MG63 (cell line): Measurements from ENCODE around the gene CEACAM5. TPM values are rescaled to one million over a fixed set of nuclear protein-coding genes. Genes with fewer than 3 reads are reported as not detected.

ENCODE experiments used
- DNase-seq: peaks from one replicate; pipeline ENCODE4 v3.0.0-alpha.2; 2020
- H3K27me3 ChIP-seq: fragments of 250-450 bp; sonication (Bioruptor Pico); 2 replicates; pipeline ENCODE4 v1.5.1; 2020; ENCODE audit warnings: mild to moderate bottlenecking, moderate library complexity
- H3K36me3 ChIP-seq: fragments of 250-450 bp; sonication (Bioruptor Pico); 2 replicates; pipeline ENCODE4 v1.5.1; 2020; ENCODE audit warnings: mild to moderate bottlenecking, moderate library complexity
- H3K4me3 ChIP-seq: fragments of 250-450 bp; sonication (Bioruptor Pico); 2 replicates; pipeline ENCODE4 v1.5.1; 2020; ENCODE audit warnings: mild to moderate bottlenecking, moderate library complexity
- H3K9me3 ChIP-seq: fragments of 250-450 bp; sonication (Bioruptor Pico); 2 replicates; pipeline ENCODE4 v1.5.1; 2020; ENCODE audit warnings: mild to moderate bottlenecking, moderate library complexity
- total RNA-seq: library from RNA; depleted of rRNA; stranded (reverse); fragments of >200 nt; shearing (Covaris generic); gene quantifications from 2 replicates; pipeline ENCODE4 v1.2.3, GENCODE V29; 2014; ENCODE audit warnings: low replicate concordance; rRNA removed

Gene CEACAM5
- not detected in 2 replicates for total RNA-seq

DNA sequence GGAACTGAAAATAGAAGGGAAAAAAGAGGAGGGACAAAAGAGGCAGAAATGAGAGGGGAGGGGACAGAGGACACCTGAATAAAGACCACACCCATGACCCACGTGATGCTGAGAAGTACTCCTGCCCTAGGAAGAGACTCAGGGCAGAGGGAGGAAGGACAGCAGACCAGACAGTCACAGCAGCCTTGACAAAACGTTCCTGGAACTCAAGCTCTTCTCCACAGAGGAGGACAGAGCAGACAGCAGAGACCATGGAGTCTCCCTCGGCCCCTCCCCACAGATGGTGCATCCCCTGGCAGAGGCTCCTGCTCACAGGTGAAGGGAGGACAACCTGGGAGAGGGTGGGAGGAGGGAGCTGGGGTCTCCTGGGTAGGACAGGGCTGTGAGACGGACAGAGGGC is at the start of gene CEACAM5:
Gene CEACAM5, plus strand, starts transcription at position 146 of the 400 bp plus-strand sequence. Its CDS starts 106 bp downstream, at position 252.
- Histone ChIP-seq H3K27me3 (peaks cover 33% of the 10 kb centered on the region), H3K4me3 (no peak within 1 kb of the TSS), H3K36me3 (no peaks in the 10 kb centered on the region), H3K9me3 (no peaks in the 10 kb centered on the region)
- no peak for DNase-seq

DNA sequence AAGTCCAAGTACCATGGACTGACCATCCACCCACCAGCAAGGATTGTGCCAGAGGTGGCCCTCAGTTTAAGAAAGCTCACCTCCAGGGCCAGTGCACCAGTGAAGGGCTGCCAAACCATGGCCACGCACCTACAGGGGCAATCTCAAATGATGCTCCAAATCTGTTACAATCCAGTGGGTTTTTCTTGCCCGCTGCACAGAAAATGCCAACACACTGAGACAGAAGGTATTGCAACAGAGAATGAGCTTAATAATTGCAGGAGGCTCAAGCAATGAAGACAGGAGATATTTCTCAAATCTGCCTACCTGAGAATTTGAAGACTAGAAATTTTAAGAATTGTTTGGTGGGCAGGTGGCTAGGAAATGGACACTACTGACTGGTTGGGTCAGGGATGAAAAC is 42.4 kb upstream of the CEACAM5 start:
- DNase-seq = no peak
- H3K9me3 ChIP-seq = peaks cover 22% of the 10 kb centered on the region
- no peaks in the 10 kb centered on the region for H3K27me3 ChIP-seq
- no peak overlapping the region for H3K4me3 ChIP-seq
- no peaks in the 10 kb centered on the region for H3K36me3 ChIP-seq

DNA sequence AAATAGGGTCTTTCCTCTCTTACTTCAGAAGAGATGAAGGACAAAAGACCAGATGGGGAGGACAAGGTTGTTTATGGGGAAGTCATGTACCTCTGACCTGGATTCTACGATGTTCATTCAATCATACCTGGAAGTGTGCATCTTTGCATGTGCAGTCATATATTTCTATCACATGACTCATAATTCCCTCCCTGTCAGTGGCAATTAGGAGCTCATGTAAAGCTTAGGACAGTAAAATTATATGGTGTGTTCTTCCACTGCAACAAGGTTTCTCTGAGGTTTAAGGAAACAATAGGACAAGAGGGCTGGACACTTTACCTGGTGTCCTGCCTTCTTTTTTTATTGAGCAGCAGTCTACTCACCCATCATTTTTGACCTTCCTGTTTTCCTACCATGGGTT is 40.1 kb upstream of the CEACAM5 start:
- no peak overlapping the region for H3K4me3 ChIP-seq
- DNase-seq = no peak
- peaks cover 9% of the 10 kb centered on the region for H3K27me3 ChIP-seq
- H3K36me3 ChIP-seq = no peaks in the 10 kb centered on the region
- peaks cover 20% of the 10 kb centered on the region for H3K9me3 ChIP-seq

DNA sequence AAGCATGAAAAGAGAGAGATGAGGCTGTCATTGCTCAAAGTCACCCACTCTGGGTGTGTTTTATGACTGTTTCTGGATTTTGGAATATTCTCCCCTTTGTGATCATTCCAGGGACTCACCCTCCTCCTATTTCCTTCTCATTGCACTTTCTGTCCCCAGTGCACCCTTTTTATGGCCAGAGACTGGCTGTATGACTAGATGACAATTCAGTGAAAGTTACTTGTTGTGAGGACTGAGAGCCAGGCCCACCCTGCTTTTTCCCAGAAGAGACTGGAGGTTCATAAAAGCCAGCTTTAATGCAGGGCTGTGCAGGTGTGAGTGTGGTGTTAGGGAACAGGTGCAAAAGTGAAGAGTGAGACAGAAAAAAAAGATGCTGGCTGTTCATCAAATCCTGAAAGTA is 37.7 kb upstream of the CEACAM5 start:
- DNase-seq = no peak
- no peaks in the 10 kb centered on the region for H3K36me3 ChIP-seq
- peaks cover 9% of the 10 kb centered on the region for H3K27me3 ChIP-seq
- H3K9me3 ChIP-seq = peaks cover 10% of the 10 kb centered on the region
- no peak overlapping the region for H3K4me3 ChIP-seq

DNA sequence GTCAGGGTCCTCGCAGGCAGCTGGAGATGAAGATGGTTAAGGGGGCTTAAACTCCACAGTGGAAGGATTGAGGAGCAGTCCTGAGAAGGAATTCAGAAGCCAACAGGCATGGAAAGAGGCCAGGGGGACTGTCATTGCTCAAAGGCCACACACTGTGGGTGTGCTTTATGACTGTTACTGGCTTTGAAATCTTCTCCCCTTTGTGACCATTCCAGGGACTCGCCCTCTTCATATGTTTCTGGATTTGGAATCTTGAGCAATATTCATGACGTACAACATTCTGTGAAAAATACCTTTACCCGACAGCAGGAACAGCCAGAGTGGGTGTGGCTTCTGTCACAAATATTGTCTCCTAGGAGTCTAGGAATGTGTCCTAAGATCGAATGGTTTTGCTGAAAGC is 36.9 kb upstream of the CEACAM5 start:
- Histone ChIP-seq H3K36me3 (no peaks in the 10 kb centered on the region), H3K27me3 (peaks cover 9% of the 10 kb centered on the region), H3K4me3 (no peak overlapping the region), H3K9me3 (peaks cover 5% of the 10 kb centered on the region)
- DNase-seq = no peak

DNA sequence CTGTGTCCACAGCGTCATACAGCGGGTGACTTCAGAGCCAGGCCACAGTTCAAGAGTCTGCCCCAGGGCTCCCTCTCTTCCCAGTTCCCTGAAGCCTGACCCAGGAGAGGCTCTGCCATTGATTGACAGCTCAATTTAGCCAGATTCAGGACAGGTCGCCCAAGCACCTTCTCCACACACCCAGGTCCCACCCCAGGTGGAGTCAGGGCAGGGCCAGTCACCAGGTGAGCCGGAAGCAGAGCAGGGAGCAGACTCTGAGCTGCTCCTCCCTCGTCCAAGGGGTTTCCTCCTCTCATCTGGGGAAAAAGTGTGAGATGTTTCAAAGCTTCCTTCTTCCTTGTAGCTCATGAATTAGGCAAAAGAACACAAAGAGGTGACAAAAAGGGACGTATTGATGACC is 26.0 kb upstream of the CEACAM5 start:
- Histone ChIP-seq H3K36me3 (no peaks in the 10 kb centered on the region), H3K27me3 (peaks cover 42% of the 10 kb centered on the region), H3K9me3 (no peaks in the 10 kb centered on the region), H3K4me3 (no peak overlapping the region)
- no peak for DNase-seq

DNA sequence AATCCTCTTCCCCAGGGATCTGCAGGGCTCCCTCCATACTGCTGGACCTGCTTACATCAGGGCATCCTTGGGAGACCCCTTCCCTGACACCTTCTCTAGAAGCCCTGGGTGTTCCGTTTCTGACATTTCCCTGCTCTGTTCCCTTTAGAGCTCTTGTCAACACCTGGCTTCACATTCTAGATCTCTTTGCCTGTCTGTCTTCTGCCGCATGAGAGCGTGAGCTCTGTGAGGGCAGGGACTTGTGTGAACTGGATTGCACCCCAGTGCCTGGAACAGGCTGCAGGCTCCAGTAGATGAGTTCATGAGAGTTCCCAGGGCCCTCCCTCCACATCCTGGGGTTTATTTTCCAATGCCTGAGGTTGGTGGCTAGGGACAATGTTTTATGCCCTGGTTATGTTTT is 21.0 kb upstream of the CEACAM5 start:
- no peak overlapping the region for H3K4me3 ChIP-seq
- 0 out of 2 replicates have a peak, but pooled peaks cover 4% of the 10 kb centered on the region for H3K9me3 ChIP-seq
- no peak for DNase-seq
- H3K36me3 ChIP-seq = no peaks in the 10 kb centered on the region
- H3K27me3 ChIP-seq = peaks cover 20% of the 10 kb centered on the region

DNA sequence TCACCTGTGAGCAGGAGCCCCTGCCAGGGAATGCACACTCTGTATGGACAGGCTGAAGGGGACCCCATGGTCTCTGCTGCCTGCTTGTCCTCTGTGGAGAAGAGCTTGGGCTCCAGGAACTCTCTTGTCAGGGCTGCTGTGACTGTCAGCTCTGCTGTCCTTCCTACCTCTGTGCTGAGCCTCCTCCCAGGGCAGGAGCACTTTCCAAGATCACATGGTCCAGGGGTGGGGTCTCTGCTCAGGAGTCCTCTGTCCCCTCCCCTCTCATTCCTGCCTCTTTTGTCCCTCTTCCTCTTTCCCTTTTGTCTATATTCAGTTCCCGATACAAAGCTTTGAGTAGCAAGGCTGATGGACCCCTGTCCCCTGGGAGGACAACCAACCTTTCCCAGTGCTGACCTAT is 20.3 kb upstream of the CEACAM5 start, which contains the start of gene CEACAM7:
Gene CEACAM7, minus strand, starts transcription at position 173 of the 400 bp plus-strand sequence. Its CDS starts 105 bp downstream, at position 68.
- Histone ChIP-seq H3K9me3 (0 out of 2 replicates have a peak, but pooled peaks cover 4% of the 10 kb centered on the region), H3K36me3 (no peaks in the 10 kb centered on the region), H3K27me3 (peaks cover 13% of the 10 kb centered on the region), H3K4me3 (no peak within 1 kb of the TSS)
- DNase-seq = no peak

DNA sequence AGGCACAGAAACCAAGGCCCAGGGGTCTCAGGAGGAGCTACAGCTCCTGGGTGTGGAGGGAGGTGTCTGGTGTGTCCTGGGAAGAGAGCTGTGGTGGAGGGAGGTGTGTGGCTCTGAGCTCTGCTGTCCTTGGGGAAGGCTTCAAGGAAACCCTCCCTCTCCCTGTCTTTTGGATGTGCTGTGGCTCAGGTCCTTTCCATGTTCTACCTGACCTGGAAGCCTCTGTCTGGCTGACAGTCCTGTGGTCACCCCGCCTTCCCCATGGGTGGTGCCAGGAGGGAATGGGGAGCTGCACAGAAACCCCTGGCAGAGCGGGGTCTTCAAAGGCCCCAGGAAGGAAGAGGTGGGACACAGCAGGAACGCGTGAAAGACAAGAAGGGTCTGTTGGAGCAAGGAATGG is 19.7 kb upstream of the CEACAM5 start:
- peaks cover 10% of the 10 kb centered on the region for H3K27me3 ChIP-seq
- no peaks in the 10 kb centered on the region for H3K36me3 ChIP-seq
- 0 out of 2 replicates have a peak, but pooled peaks cover 4% of the 10 kb centered on the region for H3K9me3 ChIP-seq
- no peak overlapping the region for H3K4me3 ChIP-seq
- DNase-seq = no peak

DNA sequence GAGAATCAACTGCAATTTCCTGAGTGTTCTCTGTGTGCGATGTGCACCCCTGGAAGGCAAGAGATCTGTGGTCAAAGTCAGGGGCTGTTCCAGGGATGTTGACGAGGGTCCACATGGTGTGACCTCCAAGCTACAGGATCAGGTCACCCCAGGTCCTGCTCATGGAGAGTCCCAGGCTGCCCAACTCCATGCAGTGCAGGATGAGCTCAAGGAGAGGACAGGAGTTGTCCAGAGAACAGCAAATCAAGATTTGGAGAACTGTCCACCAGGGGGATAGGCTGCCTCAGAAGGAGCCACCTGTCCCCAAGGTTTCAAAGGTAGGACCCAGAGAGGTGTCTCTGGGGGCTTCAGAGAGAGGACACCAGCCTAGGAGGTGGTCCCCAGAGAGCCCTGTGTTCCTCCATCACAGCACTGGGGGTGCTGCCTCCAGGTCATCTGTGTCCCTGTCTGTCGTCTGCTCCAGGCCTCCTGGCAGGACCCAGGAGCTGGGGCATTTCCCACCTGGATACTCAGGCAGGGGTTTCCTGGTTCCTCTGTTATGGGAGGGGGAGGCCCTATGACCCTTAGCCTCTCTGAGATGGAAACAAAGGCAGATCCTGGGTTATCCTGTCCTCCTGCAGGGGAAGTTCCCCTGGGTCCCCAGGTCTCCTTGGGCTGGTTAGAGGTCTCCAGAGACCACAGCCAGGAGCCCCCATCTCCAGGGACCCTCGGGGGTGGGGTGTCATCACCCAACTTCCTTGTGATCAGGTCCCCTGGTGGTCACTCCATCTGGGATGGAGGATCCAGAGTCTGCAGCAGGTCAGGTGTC is 18.2 kb upstream of the CEACAM5 start:
- peaks cover 10% of the 10 kb centered on the region for H3K27me3 ChIP-seq
- no peak overlapping the region for H3K4me3 ChIP-seq
- 0 out of 2 replicates have a peak, but pooled peaks cover 4% of the 10 kb centered on the region for H3K9me3 ChIP-seq
- DNase-seq = no peak
- H3K36me3 ChIP-seq = no peaks in the 10 kb centered on the region

DNA sequence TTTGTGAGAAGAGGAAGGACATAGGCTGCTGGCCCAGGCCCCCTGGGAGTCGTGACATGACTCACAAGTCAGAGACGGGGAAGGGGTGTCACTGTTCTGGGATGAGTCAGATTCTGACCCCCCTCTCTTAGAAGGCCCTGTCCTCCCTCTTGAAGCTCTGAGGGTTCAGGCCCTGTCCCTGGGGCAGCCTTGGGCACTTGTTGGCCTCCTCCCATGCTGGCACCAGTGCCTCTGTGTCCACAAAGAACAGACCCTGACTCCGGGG is 17.7 kb upstream of the CEACAM5 start:
- no peak for DNase-seq
- 0 out of 2 replicates have a peak, but pooled peaks cover 4% of the 10 kb centered on the region for H3K9me3 ChIP-seq
- no peaks in the 10 kb centered on the region for H3K36me3 ChIP-seq
- peaks cover 9% of the 10 kb centered on the region for H3K27me3 ChIP-seq
- H3K4me3 ChIP-seq = no peak overlapping the region

DNA sequence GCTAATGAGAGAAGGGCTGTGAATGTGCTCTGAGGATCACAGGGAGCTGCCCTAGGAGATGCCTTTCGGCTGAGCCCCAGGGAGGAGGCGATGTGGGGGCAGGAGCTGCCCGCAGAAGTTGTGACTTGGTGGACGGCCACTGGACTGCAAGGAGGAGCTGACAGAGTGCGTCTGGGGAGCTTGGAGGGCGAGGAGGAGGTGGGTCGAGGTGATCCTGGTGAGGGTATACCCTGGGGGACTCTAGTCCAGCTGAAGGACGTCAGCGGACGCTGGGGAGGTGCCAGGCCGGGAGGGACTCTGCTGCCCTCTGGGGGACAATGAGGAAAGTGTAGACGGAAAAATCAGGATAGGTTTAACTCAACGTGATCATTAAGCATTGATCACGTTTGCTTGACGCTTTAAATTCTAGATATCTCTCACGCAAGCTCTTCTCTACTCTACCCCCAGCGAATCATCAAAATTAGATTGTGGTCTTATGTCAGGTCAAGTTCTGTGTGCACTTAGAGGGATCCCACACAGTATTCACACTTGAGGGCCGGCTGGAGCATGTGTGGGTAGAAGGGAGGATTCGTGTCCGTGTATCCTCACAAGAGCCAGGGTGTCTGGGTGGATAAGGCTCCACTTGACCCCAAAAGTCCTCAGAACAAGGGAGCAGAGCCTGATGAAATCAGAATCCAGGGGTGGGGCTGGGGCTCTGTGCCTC is 17.0 kb upstream of the CEACAM5 start:
- no peaks in the 10 kb centered on the region for H3K36me3 ChIP-seq
- DNase-seq = no peak
- 0 out of 2 replicates have a peak, but pooled peaks cover 4% of the 10 kb centered on the region for H3K9me3 ChIP-seq
- peaks cover 7% of the 10 kb centered on the region for H3K27me3 ChIP-seq
- no peak overlapping the region for H3K4me3 ChIP-seq

DNA sequence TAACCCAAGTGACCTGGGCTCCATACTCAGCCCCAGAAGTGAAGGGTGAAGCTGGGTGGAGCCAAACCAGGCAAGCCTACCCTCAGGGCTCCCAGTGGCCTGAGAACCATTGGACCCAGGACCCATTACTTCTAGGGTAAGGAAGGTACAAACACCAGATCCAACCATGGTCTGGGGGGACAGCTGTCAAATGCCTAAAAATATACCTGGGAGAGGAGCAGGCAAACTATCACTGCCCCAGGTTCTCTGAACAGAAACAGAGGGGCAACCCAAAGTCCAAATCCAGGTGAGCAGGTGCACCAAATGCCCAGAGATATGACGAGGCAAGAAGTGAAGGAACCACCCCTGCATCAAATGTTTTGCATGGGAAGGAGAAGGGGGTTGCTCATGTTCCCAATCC is 14.2 kb upstream of the CEACAM5 start:
- Histone ChIP-seq H3K27me3 (peaks cover 2% of the 10 kb centered on the region; the same call in 1 of the 2 replicates), H3K9me3 (0 out of 2 replicates have a peak, but pooled peaks cover 4% of the 10 kb centered on the region), H3K4me3 (no peak overlapping the region), H3K36me3 (no peaks in the 10 kb centered on the region)
- no peak for DNase-seq

DNA sequence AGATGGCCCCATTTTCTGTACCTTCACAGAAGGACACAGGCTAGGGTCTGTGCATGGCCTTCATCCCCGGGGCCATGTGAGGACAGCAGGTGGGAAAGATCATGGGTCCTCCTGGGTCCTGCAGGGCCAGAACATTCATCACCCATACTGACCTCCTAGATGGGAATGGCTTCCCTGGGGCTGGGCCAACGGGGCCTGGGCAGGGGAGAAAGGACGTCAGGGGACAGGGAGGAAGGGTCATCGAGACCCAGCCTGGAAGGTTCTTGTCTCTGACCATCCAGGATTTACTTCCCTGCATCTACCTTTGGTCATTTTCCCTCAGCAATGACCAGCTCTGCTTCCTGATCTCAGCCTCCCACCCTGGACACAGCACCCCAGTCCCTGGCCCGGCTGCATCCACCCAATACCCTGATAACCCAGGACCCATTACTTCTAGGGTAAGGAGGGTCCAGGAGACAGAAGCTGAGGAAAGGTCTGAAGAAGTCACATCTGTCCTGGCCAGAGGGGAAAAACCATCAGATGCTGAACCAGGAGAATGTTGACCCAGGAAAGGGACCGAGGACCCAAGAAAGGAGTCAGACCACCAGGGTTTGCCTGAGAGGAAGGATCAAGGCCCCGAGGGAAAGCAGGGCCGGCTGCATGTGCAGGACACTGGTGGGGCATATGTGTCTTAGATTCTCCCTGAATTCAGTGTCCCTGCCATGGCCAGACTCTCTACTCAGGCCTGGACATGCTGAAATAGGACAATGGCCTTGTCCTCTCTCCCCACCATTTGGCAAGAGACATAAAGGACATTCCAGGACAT is 13.4 kb upstream of the CEACAM5 start:
- Histone ChIP-seq H3K27me3 (peaks cover 2% of the 10 kb centered on the region; the same call in 1 of the 2 replicates), H3K36me3 (no peaks in the 10 kb centered on the region), H3K9me3 (0 out of 2 replicates have a peak, but pooled peaks cover 4% of the 10 kb centered on the region), H3K4me3 (no peak overlapping the region)
- DNase-seq = no peak

DNA sequence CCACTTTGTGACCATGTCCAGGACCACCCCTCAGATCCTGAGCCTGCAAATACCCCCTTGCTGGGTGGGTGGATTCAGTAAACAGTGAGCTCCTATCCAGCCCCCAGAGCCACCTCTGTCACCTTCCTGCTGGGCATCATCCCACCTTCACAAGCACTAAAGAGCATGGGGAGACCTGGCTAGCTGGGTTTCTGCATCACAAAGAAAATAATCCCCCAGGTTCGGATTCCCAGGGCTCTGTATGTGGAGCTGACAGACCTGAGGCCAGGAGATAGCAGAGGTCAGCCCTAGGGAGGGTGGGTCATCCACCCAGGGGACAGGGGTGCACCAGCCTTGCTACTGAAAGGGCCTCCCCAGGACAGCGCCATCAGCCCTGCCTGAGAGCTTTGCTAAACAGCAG is 12.7 kb upstream of the CEACAM5 start:
- Histone ChIP-seq H3K27me3 (peaks cover 2% of the 10 kb centered on the region; the same call in 1 of the 2 replicates), H3K9me3 (0 out of 2 replicates have a peak, but pooled peaks cover 4% of the 10 kb centered on the region), H3K4me3 (no peak overlapping the region), H3K36me3 (no peaks in the 10 kb centered on the region)
- no peak for DNase-seq

DNA sequence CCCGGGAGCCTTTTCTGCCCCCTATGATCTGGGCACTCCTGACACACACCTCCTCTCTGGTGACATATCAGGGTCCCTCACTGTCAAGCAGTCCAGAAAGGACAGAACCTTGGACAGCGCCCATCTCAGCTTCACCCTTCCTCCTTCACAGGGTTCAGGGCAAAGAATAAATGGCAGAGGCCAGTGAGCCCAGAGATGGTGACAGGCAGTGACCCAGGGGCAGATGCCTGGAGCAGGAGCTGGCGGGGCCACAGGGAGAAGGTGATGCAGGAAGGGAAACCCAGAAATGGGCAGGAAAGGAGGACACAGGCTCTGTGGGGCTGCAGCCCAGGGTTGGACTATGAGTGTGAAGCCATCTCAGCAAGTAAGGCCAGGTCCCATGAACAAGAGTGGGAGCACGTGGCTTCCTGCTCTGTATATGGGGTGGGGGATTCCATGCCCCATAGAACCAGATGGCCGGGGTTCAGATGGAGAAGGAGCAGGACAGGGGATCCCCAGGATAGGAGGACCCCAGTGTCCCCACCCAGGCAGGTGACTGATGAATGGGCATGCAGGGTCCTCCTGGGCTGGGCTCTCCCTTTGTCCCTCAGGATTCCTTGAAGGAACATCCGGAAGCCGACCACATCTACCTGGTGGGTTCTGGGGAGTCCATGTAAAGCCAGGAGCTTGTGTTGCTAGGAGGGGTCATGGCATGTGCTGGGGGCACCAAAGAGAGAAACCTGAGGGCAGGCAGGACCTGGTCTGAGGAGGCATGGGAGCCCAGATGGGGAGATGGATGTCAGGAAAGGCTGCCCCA is 11.8 kb upstream of the CEACAM5 start:
- DNase-seq = no peak
- no peak overlapping the region for H3K4me3 ChIP-seq
- no peaks in the 10 kb centered on the region for H3K36me3 ChIP-seq
- H3K9me3 ChIP-seq = 0 out of 2 replicates have a peak, but pooled peaks cover 4% of the 10 kb centered on the region
- peaks cover 2% of the 10 kb centered on the region; the same call in 1 of the 2 replicates for H3K27me3 ChIP-seq
